Measurements from ENCODE around the gene CALN1.
"Not testable (repeated sequence)": the region's sequence is repeated elsewhere in the genome, so short reads cannot be mapped to it uniquely, and the experiment has no call there.

Gene CALN1

DNA sequence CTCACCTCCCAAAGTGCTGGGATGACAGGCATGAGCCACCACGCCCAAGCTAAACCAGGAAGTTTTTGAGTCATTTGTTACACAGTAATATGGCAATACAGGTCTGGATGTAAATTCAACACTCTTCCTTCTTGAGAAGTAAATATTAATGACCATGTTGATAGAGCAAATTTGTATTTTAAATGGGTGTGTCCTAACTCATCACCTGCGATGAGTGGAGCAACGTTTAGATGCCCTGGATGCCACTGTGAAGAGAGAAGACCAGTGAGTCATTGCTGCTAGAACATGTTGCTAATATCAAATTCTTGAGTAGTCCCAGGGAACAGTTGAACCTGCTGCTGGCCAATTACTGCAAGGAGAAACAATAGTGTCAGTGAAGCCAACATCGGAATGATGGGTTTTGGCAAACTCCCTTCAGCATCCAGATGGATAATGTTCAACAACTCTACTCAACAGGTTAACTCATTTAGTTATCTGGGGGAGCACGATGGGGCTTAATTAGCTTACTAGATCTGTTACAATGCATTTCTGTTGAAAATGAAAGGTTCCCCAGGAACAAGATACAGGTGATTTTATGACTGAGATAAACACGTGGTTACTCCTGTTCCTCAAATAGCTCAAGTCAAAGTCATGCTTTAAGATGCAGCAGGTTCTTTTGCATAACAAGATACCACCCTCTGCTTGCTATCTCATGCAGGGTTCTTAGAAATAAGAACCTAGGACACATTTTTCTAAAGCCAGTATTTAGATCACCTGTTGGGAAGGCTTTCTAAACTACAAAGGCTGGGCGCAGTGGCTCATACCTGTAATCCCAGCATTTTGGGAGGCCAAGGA, 146.8 kb downstream of the CALN1 start:
- no peak for DNase-seq

DNA sequence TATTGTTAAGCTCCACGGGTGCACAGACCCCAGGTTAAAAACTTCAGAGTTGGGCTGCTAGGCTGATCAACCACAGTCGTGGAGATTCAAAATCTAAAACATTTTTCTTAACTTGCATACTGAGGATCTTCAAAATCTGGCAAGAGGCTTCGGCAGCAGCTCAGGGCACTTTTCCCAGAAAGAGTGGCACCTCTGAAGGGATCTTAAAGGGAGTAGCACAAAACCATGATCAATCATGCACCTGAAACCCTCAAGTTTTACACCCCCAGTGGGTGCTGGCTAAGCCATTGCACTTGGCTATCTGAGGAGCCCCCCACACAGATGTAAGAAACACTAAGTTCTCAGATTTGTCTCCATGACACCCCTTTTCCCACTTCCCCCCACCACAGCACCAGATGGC, 151.7 kb downstream of the CALN1 start:
- no peak for DNase-seq

DNA sequence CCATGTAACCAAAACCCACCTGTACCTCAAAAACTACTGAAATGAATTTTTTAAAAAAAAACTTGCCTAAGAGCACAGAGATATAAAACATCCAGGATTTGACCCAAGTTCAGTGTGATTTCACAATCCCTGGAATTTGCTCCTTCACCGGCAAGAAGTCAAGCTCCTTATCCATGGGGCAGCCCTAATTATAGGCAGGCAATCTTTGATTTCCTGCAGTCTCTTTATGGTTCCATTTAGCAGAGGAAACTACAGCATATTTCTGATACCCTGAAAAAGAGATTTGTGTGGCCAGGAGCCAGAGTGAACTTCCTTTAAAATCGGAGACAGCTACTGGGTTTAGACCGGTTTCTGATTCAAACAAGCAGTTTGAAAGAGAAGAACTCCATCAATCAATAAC, 154.1 kb downstream of the CALN1 start:
- DNase-seq: no peak

DNA sequence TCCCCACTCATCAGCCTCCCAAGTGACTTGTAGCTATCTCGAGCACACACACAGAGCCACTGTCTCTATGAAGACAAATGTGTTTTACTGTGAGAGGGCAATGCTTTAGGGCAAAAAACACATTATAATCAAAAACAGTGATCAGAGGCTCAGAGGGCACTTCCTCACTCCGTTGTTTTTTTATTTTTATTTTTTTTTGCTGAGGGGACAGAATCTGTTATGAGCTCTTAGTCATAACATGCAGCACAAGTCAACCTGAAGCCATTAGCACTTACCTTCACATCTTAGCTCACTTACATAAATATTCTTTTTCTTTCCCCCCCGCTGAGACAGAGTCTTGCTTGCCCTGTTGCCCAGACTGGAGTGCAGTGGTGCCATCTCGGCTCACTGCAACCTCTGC, 157.7 kb downstream of the CALN1 start:
- DNase-seq: no peak

DNA sequence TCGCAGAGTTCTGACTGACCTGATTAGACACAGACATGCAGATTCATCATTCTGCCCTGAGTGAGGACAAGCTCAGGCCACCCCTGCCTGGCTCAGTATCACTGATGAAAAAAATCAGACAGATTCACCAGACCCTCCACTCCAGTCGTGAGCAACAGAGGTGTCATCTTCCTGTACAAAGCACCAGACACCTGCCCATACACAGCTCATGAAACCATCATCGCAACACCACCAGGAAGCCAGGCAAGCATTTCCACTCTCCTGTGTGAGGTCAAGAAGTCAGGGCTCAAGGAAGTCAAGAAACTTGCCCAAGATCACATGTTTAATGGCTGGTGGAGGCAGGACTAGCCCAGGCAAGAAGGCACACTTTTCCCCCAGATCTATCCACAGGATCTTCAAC, 163.0 kb downstream of the CALN1 start:
- no peak for DNase-seq

DNA sequence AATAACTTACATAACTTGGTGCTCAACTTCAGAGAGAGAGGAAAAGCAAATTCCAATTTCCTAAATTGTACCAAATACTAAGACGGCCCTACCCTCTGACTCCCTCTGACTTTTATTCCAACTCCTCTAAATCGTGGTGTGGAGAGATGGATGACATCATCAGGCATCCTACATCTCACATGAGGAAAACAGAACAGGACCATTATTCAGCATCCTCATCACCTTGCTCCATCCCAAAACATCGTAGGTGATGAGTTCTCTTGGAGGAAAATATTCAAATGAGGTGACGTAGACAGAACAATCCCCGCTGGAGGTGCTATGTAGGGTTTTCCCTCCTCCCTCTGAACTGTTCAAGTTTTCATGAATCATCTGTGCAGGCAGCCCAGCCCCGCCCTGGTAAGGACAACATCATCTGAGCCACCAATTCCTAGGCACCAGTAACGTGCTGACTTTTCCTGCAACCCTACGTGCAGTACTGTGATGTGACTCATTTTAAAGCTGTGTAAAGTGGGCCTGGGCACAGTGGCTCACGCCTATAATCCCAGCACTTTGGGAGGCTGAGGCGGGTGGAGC, 167.2 kb downstream of the CALN1 start:
- no peak for DNase-seq

DNA sequence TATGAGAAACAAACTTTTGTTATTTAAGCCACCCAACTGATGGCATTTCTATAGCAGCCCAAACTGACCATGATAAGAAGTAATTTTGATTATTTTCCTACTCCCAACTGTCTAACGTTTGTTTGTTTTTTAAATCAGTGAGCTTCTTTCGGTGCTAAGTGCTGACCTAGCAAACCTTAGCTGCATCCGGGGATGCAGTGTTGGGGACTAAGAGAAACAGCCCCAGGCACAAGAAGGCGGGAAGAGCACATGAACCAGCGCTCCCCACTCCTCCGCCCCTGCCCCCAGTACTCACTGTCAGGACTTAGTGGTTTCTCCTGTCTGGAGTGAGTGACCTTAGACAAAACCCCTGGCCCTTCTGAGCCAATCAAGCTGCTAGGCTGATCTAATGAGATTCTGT, 168.8 kb downstream of the CALN1 start:
- no peak for DNase-seq

DNA sequence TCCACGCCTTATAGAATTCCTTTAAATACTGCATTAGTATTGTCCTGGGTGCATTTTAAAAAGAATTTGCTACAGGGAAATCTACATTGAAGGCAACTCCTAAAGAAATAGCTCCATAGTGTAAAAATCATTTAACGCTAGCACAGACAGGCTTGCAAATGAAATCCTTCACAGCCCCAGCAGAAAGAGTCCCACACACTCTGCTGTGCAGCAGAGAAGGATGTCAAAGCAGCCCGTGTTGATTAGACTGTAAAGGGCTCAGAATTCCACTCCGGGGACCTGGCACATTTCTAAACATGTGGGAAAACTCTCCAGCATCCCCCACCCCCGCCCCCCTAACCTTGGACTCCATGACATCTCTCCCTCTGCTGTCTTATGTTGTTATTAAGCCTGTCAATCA, 176.8 kb downstream of the CALN1 start:
- DNase-seq: no peak

DNA sequence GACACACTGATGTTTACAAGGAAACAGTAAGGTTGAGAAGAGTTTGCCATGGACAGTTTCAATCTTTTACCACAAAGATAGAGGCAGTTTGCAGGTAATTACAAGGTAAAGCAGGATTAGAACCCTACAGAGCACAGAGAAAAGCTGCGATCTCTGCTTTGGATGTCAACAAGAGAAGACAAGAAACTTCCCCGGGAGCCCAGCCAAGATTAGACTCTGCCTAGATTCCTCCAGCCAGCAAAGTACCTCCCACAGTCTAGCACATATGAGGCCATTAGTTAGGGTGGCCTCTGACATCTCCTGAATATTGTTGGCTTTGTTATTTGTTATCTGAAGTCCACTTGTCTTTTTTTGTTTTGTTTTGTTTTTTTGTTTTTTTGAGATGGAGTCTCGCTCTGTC, 178.1 kb downstream of the CALN1 start:
- DNase-seq: no peak

DNA sequence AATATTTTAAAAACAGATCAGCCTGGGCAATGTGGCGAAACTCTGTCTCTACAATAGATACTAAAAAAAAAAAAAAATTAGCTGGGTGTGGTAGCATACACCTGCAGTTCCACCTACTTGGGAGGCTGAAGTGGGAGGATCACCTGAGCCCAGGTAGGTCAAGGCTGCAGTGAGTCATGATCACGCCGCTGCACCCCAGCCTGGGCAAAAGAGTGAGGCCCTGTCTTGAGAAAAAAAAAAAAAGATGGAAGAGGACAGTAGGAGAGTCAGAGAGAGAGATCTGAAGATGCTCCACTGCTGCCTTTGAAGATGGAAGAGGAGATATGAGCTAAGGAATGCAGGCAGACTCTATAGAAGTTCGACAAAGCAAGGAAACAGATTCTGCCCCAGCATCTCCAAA, 181.9 kb downstream of the CALN1 start:
- DNase-seq: no peak

DNA sequence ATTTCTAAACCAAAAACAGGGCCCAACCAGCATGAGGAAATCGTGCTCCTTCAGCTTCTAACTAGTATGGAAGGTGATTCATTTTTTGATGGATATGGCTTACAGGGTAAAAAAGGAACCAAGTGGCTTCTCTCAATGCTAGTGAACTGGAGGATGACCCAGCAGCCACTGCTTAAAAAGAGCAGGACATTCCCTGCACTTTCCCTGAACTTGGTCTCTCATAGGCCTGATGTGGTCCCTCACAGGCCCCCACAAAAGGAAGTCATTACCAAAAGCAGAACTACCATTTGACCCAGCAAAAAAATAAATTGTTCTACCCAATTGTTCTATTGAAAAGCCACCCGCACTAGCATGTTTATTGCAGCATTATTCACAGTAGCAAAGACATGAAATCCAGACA, 188.8 kb downstream of the CALN1 start:
- no peak for DNase-seq

DNA sequence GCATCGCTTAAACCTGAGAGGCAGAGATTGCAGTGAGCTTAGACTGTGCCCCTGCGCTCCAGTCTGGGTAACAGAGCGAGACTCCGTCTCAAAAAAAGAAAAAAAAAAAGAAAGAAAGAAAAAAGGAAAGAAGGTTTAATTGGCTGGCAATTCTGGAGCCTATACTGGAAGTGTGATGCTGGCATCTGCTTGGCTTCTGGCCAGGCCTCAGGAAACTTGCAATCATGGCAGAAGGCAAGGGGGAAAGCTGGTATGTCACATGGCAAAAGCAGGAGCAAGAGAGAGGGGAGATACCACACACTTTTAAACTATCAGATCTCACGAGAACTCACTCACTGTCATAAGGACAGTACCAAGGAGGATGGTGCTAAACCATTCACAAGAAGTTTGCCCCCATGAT, 190.0 kb downstream of the CALN1 start:
- no peak for DNase-seq

DNA sequence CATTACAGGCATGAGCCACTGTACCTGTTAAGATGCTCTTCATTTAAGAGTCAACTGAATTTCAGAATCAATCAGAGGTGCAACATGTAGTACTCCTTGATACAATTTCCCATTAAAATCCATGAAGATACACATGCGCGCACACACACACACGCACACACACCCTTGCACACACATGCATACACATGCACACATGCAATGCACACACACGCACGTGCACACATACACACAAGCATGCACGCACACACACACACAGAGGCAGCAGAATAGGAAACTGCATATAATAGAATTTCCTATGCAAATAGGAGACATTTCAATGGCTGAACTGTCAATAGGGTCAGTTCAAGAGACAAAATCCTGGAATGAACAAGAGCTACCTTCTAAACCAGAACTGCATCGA, 192.6 kb downstream of the CALN1 start:
- no peak for DNase-seq

DNA sequence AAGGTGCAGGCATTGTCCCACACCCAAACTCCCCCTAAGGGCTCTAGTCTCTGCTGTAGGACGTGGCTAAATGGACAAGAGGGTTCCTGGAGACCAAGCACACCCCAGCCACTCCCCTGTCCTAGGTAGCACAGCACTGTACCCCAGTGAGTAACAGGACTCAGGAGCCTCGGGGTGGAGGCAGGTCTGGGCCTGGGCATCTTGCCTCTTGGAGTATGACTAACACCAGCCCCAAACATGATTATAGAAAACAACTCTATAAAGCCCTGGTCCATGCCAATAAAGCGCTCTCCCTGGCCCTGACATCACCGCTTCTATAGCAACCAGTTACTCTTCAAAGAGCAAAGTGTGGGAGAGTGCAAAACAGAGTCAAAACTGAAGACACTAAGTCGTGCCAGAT, 195.0 kb downstream of the CALN1 start:
- no peak for DNase-seq

DNA sequence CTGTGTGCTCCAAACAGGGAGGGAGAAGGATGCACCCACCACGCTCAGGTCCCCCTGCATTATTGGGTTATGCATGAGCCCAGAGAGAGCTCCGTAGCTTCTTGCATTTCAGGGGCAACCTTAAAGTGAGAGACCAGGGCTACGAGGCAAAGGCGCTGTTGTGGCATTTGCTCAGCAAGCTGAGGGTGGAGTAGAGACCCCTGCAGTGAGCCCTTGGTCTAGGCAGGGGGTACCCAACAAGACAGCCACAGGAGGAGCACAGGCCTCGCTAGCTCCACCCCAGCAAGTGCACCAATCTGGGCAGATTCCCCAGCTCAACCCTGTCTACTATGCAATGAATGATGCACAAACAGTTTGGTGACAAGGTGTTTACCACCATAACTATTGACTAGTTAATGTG, 198.4 kb downstream of the CALN1 start:
- no peak for DNase-seq

DNA sequence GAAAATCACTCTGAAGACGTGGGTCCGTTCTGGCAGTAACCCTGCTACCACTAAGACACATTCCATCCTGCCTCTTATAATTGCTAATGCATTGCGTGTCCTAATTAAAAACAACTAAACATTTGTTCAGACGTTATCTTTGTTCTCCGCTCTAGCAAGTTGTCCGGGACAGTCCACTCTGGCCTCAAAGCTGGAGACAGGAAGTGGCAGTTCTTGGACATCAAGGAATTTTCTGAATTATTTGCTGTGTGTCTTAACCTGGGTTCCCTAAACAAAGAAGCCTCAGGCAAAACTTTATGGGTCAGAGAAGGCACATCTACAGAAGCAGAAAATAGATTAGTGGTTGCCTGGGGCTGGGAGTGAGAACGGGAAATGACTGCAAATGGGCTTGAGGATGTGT, 199.1 kb downstream of the CALN1 start:
- DNase-seq: no peak

DNA sequence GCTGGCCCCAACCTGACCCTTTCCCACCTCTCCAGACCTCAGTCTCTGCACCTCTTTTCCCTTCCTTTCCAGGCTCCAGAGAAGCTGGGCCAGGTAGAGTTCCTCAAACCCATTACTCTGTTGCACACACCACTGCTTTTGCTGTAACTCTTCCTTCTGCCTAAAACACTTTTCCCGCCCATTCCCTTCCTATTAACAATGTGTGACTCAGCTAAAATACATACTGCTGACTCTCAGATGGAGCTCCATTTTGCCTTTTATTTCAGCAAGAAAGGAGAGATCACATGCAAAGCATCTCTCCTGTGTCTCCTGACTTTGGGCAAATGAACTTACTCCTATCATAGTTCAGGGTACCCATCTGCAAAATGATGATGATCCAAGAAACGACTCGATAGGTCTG, 201.0 kb downstream of the CALN1 start:
- DNase-seq: no peak

DNA sequence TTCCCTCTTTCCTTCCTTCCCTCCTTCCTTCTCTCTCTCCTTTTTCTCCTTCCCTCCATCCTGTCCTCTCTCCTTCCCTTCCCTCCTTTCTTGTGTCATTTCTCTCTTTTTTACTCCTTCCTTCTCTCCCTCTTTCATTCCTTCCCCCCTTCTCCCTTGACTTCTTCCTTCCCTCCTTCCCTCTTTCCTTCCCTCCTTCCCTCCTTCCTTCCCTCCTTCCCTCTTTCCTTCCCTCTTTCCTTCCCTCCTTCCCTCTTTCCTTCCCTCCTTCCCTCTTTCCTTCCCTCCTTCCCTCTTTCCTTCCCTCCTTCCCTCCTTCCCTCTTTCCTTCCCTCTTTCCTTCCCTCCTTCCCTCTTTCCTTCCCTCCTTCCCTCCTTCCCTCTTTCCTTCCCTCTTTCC, 203.1 kb downstream of the CALN1 start:
- not testable (repeated sequence) for DNase-seq

DNA sequence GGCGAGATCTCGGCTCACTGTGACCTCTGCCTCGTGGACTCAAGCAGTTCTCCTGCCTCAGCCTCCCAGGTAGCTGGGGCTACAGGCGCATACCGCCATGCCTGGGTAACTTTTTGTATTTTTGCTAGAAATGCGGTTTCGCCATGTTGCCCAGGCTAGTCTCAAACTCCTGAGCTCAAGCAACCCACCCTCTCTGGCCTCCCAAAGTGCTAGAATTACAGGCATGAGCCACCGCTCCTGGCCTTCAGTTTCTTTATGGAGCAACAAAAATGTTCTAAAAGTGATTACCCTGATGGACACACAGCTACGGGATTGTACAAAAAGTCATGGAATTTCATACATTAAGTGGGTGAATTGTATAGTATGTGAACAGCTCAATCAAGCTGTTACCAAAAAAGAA, 216.0 kb downstream of the CALN1 start:
- DNase-seq: no peak

DNA sequence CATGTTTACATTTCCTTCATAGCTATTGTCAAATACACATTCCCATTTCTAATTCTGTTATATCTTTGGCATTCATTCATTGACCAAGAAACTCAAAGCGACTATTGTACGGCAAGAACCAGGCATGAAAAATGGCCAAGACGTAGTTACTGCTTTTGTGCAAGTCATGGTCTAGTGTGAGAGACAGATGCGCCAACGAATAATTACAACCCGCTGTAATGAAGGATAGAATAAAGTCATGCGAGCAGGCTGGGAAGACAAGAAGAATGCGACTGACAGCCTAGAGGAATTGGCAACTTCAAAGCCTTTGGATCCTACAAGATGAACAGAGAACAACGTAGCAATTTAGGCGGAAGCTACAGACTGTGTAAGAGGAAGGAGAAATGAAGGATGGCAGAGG, 221.2 kb downstream of the CALN1 start:
- DNase-seq: no peak

DNA sequence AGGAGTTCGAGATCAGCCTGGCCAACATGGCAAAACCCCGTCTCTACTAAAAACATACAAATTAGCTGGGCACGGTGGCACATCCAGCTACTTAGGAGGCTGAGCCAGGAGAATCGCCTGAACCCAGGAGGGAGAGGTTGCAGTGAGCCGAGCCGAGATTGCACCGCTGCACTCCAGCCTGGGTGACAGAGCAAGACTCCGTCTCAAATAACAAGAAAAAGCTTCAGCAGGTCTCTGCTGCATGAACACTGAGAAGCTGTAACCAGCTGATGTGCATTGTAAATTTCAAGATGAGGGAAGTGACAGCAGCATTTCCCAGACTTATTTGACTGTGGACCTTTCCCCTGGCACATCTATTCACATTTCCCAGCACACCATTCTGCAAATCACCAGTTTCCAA, 222.0 kb downstream of the CALN1 start:
- no peak for DNase-seq

DNA sequence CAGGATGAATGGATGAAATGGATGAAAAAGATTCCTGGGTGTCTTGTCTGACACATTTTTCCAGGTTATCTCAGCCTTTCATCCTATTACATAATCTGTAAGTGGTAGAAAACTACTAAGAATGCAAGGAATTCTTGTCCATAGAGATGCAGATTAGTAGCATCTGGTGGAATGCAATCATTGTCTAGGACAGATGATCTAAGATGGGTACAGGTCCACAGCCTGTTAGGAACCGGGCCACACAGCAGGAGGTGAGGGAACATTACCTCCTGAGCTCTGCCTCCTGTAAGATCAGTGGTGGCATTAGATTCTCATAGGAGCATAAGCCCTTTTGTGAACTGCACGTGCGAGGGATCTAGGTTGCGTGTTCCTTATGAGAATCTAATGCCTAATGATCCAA, 225.0 kb downstream of the CALN1 start:
- no peak for DNase-seq

DNA sequence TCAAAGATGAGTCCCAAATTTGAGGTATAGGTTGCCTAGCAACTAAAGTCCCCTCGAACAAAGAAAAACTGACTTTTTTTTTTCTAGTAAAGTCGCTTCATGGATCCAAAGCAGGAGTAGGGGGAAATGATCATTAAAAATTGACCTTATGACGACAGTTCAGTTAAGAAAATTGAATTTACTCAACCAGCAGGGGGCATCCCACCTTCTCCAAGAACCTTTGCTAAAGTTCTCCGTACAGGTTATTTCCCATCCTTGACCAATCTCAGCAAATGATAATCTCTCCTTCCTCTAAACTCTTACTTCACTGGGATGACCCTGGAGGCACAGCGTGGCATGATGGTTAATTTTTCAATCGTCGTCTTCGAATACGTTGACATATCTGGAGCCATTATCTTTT, 228.3 kb downstream of the CALN1 start:
- DNase-seq: no peak

DNA sequence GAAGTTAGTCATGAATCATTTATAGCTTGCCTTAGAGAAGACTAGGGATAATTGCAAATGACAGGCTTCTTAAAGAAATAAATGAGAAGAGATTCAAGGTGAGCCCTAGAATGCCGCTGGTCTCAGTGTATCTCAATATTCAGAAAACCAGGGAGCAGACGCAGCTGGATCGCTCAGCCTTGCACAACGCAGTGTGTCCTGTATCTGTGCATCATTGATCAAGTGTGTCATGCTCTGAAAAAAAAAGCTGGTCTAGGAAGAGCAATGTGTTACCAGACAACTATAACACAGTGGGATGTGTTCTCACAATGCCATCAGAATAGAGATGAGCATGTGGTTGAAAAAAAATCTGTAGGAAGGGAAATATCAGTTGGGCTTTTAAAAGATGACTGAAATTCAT, 230.1 kb downstream of the CALN1 start:
- DNase-seq: no peak

DNA sequence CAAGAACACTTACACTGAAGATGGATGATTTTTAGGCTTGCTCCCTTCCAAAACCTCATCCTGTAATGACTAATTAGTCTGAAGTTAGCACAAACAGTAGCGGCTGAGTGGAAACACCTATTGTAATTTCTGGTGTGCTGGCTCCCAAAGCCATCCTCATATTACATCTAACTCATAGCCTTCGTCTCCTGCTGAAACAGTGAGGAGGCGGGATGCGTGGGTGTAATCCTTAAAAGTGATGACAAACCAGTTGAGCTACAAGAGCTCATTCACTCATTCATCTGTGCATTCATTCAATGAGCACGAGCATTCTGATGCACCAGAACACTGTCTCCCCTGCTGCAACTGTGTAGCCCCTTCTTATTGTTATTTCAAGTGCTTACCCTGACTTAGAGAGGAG, 235.3 kb downstream of the CALN1 start:
- DNase-seq: no peak

All from CD4-positive, alpha-beta T cell treated with Interleukin-21 for 1 hour (primary cell).